Glutamatergic neuron (in vitro differentiated cells): ENCODE data around the gene VASH1. TPM values are rescaled to one million over a fixed set of nuclear protein-coding genes. Genes with fewer than 3 reads are reported as not detected.

Experiments
- DNase-seq: peaks from one replicate; pipeline ENCODE4 v3.0.0; 2022
- H3K27ac Mint-ChIP-seq: one replicate; pipeline ENCODE4 v1.8.0; 2020; ENCODE audit warnings: mild to moderate bottlenecking, mixed read lengths, inconsistent platforms; ENCODE audit not compliant: unreplicated experiment
- H3K27me3 Mint-ChIP-seq: one replicate; pipeline ENCODE4 v1.8.0; 2020; ENCODE audit warnings: mild to moderate bottlenecking, moderate library complexity, mixed read lengths, inconsistent platforms; ENCODE audit not compliant: unreplicated experiment
- H3K36me3 Mint-ChIP-seq: one replicate; pipeline ENCODE4 v1.8.0; 2020; ENCODE audit warnings: mild to moderate bottlenecking, mixed read lengths, inconsistent platforms; ENCODE audit not compliant: unreplicated experiment
- H3K4me1 Mint-ChIP-seq: one replicate; pipeline ENCODE4 v1.8.0; 2020; ENCODE audit warnings: mild to moderate bottlenecking, low read depth, mixed read lengths, inconsistent platforms; ENCODE audit not compliant: unreplicated experiment
- H3K4me3 Mint-ChIP-seq: one replicate; pipeline ENCODE4 v1.8.0; 2020; ENCODE audit warnings: mild to moderate bottlenecking, mixed read lengths, inconsistent platforms; ENCODE audit not compliant: unreplicated experiment
- H3K9me3 Mint-ChIP-seq: one replicate; pipeline ENCODE4 v1.8.0; 2020; ENCODE audit warnings: mild to moderate bottlenecking, moderate library complexity, mixed read lengths, inconsistent platforms; ENCODE audit not compliant: unreplicated experiment
- total RNA-seq: library from RNA; stranded (reverse); fragmentation: NEBNext Ultra II Directional; extraction: Animal tissue kit (Norgen Biotek cat#: 25700); gene quantifications from one replicate; pipeline ENCODE4 v1.2.1, GENCODE V29; 2021; ENCODE audit not compliant: unreplicated experiment
- TF ChIP-seq, protein P1 (sequence below): fragments of 200-600 bp; sonication (generic); IDR thresholded peaks from one replicate; pipeline ENCODE4 v1.5.0; 2021; ENCODE audit not compliant: partially characterized antibody, unreplicated experiment

VASH1 gene
- total RNA-seq, 1 donor from 2014 or later = 149 TPM

DNA sequence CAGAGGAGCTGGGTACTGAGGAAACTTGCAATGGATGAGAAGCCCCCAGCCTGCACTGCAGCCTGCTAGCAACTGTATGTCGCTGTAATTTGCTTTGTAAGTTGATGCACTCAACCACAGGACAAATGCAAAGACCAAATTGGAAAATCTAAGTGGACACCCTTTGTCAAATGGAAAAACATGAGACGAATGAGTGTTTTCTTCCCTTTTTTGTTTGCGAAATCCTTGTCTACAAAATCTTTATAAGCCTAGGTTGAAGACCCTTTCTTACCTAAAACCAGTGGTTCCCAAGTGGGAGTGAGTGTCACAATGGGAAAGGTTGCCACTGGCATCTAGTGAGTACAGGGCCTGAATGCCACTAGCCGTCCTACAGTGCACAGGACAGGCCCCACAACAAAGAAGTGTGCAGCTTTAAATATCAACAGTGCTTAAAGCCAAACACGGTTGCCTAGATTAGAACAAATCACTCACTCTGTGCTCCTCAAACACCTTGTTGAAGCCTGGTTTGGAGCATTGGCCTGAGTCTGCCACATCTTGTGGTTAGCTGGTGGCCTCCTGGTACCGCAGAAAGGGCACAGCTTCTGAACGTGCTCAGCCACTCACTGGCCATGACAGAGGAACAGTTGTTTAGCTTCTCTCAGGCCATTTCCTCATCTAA is 7.6 kb upstream of the VASH1 start:
- Mint-ChIP-seq H3K4me3 (no peak overlapping the region), H3K4me1 (peaks cover 8% of the 10 kb centered on the region), H3K36me3 (no peaks in the 10 kb centered on the region), H3K27ac (no peak overlapping the region), H3K27me3 (peaks cover 6% of the 10 kb centered on the region), H3K9me3 (peaks cover 4% of the 10 kb centered on the region)
- TF ChIP-seq, protein P1, sequence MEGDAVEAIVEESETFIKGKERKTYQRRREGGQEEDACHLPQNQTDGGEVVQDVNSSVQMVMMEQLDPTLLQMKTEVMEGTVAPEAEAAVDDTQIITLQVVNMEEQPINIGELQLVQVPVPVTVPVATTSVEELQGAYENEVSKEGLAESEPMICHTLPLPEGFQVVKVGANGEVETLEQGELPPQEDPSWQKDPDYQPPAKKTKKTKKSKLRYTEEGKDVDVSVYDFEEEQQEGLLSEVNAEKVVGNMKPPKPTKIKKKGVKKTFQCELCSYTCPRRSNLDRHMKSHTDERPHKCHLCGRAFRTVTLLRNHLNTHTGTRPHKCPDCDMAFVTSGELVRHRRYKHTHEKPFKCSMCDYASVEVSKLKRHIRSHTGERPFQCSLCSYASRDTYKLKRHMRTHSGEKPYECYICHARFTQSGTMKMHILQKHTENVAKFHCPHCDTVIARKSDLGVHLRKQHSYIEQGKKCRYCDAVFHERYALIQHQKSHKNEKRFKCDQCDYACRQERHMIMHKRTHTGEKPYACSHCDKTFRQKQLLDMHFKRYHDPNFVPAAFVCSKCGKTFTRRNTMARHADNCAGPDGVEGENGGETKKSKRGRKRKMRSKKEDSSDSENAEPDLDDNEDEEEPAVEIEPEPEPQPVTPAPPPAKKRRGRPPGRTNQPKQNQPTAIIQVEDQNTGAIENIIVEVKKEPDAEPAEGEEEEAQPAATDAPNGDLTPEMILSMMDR = no peak
- no peak for DNase-seq

DNA sequence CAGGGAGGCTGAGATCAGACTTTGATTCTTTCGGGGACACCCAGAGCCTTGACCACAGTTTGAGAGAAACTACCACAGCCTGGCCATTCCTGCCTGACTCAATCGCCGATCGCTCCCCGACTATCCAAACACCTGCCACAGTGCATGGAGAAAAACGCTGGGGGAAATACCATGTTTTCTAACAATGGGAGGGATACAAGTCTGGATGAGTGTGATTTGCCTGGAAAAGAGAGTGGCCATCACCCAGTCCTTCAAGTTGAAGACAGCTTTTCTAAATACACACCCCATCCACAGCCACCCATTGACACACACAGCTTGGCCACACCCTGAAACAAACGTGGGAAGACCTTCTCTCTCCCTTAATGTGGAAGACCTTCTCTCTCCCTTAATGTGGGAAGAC is 6.7 kb upstream of the VASH1 start:
- Mint-ChIP-seq H3K9me3 (peaks cover 4% of the 10 kb centered on the region), H3K27ac (no peak overlapping the region)

DNA sequence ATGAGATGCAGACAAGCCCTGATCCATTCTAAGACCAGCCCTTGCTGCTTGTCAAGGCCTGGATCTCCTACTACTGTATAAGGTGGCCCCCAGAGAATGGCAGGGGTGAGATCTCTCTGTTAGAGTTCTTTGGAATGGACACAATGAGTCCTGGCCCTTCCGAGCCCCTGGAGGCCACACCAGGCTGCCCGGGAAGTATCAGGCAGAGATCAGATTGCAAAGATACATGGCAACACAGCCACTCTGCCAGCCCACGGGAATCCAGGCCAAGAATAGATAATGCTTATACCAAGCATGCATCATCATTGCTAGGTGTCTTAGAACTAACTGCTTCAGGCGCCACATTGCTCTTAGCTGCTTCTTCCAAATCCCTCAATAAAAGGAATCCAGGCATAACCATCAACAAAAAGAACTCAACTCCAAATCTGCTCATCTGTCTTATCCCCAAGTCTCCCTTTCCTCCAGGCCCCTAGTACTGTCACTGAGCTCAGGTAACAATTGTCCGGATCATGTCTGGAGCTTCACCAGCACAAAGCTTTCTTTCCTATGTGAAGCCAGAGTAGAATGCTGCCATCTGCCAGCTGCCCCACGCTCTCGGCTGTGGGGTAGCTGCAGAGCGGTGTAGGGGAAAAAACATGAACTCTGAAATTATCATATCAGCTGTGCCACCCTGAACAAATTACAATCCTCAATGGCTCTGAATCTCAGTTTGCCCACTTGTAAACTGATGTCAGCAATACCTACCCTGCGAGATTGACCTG is 5.5 kb upstream of the VASH1 start:
- TF ChIP-seq, protein P1 = no peak
- Mint-ChIP-seq H3K9me3 (peaks cover 7% of the 10 kb centered on the region), H3K4me3 (peak overlapping the region; percentile 55), H3K4me1 (peaks cover 11% of the 10 kb centered on the region), H3K27ac (peak overlapping the region; percentile 38), H3K36me3 (peaks cover 7% of the 10 kb centered on the region), H3K27me3 (peaks cover 13% of the 10 kb centered on the region)
- no peak for DNase-seq

More for the DNA sequence above, 6.7 kb upstream of the VASH1 start:
- TF ChIP-seq, protein P1 = no peak
- no peak for DNase-seq
- Mint-ChIP-seq H3K4me3 (no peak overlapping the region), H3K36me3 (peaks cover 7% of the 10 kb centered on the region), H3K27me3 (peaks cover 9% of the 10 kb centered on the region), H3K4me1 (peaks cover 8% of the 10 kb centered on the region)

DNA sequence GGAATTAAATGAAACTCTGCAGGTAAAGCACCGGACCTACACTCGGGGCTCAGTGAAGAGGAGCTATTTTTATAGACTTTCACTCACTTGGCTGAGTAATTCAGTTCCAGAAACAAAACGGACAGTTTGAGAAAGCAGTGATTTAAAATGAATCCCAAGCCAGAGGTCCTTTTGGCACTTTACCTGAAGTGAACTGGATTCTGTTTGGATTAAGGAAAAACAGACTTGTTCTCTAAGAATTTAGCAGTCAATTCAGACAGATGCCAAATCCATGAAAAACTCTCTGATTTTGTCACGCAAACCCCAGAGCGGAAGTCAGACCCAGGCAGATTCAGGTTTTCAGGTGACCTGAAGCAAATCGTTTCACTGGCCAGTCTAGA is 4.9 kb upstream of the VASH1 start:
- peaks cover 13% of the 10 kb centered on the region for H3K27me3 Mint-ChIP-seq
- peaks cover 9% of the 10 kb centered on the region for H3K9me3 Mint-ChIP-seq
- no peak overlapping the region for H3K4me3 Mint-ChIP-seq
- no peak overlapping the region for H3K27ac Mint-ChIP-seq
- peaks cover 7% of the 10 kb centered on the region for H3K36me3 Mint-ChIP-seq
- TF ChIP-seq, protein P1 = no peak
- no peak for DNase-seq
- H3K4me1 Mint-ChIP-seq = peaks cover 11% of the 10 kb centered on the region

DNA sequence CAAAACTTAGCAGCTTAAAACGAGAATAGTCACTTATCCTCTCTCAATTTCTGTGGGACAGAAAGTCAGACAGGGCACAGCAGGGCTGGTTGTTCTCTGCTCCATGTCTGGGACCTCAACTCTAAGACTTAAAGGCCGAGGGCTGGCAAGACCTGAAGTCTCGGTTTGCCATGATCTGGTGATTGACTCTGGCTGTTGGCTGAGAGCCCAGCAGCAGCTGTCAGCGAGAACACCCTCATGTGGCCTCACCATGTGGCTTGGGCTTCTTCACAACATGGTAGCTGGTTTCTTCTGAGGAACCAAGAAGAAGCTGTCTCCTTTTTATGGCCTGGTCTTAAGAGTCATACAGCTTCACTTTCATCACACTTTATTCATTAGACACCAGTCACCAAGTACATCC is 1.7 kb upstream of the VASH1 start:
- no peak for DNase-seq
- Mint-ChIP-seq H3K4me1 (peaks cover 17% of the 10 kb centered on the region), H3K27ac (no peak overlapping the region), H3K27me3 (peaks cover 13% of the 10 kb centered on the region), H3K4me3 (peak overlapping the region; percentile 20), H3K36me3 (peaks cover 7% of the 10 kb centered on the region), H3K9me3 (peaks cover 13% of the 10 kb centered on the region)
- TF ChIP-seq, protein P1 = no peak
